Upper lobe of left lung (tissue), 4 donors: ENCODE data around the gene PUS1.

Source experiments
- EP300 ChIP-seq, 4 donors: sonication (generic); formaldehyde crosslinking; IDR thresholded peaks; one replicate each; pipeline ENCODE4 v1.5.1; 2017; ENCODE audit warnings: antibody characterized with exemption in 4 of 4, control low read depth in 2 of 4
- POLR2A ChIP-seq, 4 donors: fragments of 450-650 bp; IDR thresholded peaks; one replicate each; pipeline ENCODE4 v1.5.1; 2016 to 2017; ENCODE audit warnings: antibody characterized with exemption in 4 of 4, mild to moderate bottlenecking in 2 of 4
- POLR2AphosphoS5 ChIP-seq, 2 donors: sonication (generic); formaldehyde crosslinking; IDR thresholded peaks; one replicate each; pipeline ENCODE4 v1.5.1; 2017; ENCODE audit warnings: antibody characterized with exemption in 2 of 2
- TF ChIP-seq, protein P1 (sequence below), 6 experiments: fragments of 450-650 bp in 4 of 6; fragments of 200-600 bp in 2 of 6; sonication (generic) in 2 of 6; IDR thresholded peaks; one replicate each; pipeline ENCODE4 v1.5.1; 2016 to 2019; ENCODE audit warnings: antibody characterized with exemption in 6 of 6

DNA sequence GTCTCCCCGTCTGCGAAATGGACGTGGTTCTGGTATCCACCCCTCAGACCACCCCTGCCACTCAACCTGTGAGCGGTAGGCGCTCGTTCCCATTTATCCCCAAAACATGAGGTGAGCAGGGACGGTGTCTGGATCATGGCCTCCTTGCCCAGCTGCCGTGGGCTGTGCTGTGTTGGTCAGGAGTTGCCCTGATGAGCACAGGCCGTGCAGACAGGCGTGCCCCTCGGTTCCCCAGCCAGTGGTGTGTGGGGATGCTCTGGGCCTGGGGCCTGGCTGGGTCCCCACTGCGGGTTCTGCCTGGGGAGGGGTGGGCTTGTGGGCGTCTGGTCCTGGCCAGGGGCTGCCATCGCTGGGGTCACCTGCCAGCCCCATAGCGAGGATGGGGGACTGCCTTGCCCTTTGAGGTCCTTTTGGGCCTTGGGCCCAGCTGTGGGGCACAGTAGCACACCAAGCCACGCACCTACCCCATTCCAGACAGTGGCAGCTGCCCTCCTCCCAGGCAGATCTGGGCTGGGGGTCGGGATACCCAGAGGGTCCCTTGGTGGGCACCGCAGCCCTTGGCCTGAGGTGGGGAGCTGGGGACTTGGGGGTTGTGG is 11.3 kb upstream of the PUS1 start:
- no peak for TF ChIP-seq POLR2AphosphoS5 (IDR thresholded peaks at IDR 0.05)
- no peak for TF ChIP-seq EP300 (IDR thresholded peaks at IDR 0.05)
- TF ChIP-seq, protein P1, sequence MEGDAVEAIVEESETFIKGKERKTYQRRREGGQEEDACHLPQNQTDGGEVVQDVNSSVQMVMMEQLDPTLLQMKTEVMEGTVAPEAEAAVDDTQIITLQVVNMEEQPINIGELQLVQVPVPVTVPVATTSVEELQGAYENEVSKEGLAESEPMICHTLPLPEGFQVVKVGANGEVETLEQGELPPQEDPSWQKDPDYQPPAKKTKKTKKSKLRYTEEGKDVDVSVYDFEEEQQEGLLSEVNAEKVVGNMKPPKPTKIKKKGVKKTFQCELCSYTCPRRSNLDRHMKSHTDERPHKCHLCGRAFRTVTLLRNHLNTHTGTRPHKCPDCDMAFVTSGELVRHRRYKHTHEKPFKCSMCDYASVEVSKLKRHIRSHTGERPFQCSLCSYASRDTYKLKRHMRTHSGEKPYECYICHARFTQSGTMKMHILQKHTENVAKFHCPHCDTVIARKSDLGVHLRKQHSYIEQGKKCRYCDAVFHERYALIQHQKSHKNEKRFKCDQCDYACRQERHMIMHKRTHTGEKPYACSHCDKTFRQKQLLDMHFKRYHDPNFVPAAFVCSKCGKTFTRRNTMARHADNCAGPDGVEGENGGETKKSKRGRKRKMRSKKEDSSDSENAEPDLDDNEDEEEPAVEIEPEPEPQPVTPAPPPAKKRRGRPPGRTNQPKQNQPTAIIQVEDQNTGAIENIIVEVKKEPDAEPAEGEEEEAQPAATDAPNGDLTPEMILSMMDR (IDR thresholded peaks at IDR 0.05), result no peak
- no peak for TF ChIP-seq POLR2A (IDR thresholded peaks at IDR 0.05)
